ENCODE data around the gene PFDN1.

DNA sequence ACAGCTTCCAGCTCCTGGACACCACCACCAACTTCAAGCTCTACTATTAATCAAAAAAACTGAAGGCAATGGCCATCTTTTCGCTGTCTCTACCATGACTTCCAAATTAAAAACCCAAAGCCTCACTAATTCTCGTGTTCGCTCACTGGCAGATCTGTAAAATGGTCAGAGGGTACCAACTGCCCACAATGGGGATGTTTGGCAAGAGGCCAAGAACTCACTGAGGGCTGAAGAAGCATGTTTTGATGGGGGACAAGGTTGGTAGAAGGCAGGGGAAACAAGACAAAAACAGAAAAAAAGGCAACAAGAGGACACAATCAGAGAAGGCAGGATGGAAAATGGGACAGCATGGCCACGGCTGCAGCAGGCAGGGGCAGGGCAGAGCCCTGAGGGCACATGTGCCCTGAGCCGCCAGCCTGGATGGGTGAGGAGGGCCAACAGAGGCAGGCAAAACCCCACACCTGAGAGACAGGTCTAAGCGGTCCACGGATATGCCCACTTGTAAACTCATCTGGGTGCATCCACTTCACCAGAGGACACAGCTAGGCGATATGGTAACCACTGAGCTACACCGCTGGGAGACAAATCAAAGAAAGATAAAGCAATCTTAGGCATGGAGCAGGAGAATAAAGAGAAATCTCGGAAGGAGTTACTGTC, 50.3 kb downstream of the PFDN1 start:
- no peak for TF ChIP-seq POLR2A (IDR thresholded peaks at IDR 0.05)
- TF ChIP-seq CTCF (IDR thresholded peaks at IDR 0.05) = no peak

Data from adrenal gland (tissue), 5 donors.